DND-41 (cell line): ENCODE measurements around the gene MTA1.

Experiments
- ATAC-seq: fragments of 200-7000 bp; cut with Tn5 transposase; 3 replicates; pipeline ENCODE4 v1.9.1; 2021; ENCODE audit warnings: low read depth; ENCODE audit not compliant: insufficient read depth
- DNase-seq: peaks from one replicate; pipeline ENCODE4 v3.0.0-alpha.2; 2020
- H2AFZ ChIP-seq: 2 replicates; pipeline ENCODE4 v1.6.0; 2012; ENCODE audit warnings: low read depth, low read length
- H3K27ac ChIP-seq: 2 replicates; pipeline ENCODE4 v1.5.1; 2012; ENCODE audit warnings: low read length, inconsistent platforms
- H3K27me3 ChIP-seq: fragments of 200-600 bp; sonication (generic); 2 replicates; pipeline ENCODE4 v1.6.0; 2012; ENCODE audit warnings: low read length, mild to moderate bottlenecking, inconsistent platforms; ENCODE audit not compliant: insufficient read depth, poor library complexity
- H3K36me3 ChIP-seq: 2 replicates; pipeline ENCODE4 v1.5.1; 2012; ENCODE audit warnings: low read length, inconsistent platforms; ENCODE audit not compliant: insufficient read depth
- H3K4me1 ChIP-seq: 2 replicates; pipeline ENCODE4 v1.5.1; 2012; ENCODE audit warnings: mild to moderate bottlenecking, low read length; ENCODE audit not compliant: insufficient read depth
- H3K4me2 ChIP-seq: 2 replicates; pipeline ENCODE4 v1.6.0; 2012; ENCODE audit warnings: mild to moderate bottlenecking, moderate library complexity, low read length, inconsistent platforms; ENCODE audit not compliant: insufficient read depth
- H3K4me3 ChIP-seq, 2 experiments: fragments of 200-600 bp in 1 of 2; shearing (Covaris generic) in 1 of 2; 2 replicates each; pipeline ENCODE4 v1.5.1; 2012 to 2016; ENCODE audit warnings: inconsistent platforms in 2 of 2, low read length in 2 of 2, mild to moderate bottlenecking in 2 of 2, low read depth in 1 of 2, moderate library complexity in 1 of 2
- H3K79me2 ChIP-seq: 2 replicates; pipeline ENCODE4 v1.6.0; 2012; ENCODE audit warnings: low read length, inconsistent platforms; ENCODE audit not compliant: insufficient read depth
- H3K9ac ChIP-seq: 2 replicates; pipeline ENCODE4 v1.6.0; 2012; ENCODE audit warnings: low read depth, mild to moderate bottlenecking, inconsistent platforms, low read length, moderate library complexity
- H3K9me3 ChIP-seq: 2 replicates; pipeline ENCODE4 v1.5.1; 2012; ENCODE audit warnings: low read length, moderate library complexity, mild to moderate bottlenecking, inconsistent platforms; ENCODE audit not compliant: insufficient read depth, severe bottlenecking
- H4K20me1 ChIP-seq: 2 replicates; pipeline ENCODE4 v1.6.0; 2012; ENCODE audit warnings: low read length; ENCODE audit not compliant: insufficient read depth
- CTCF ChIP-seq: IDR thresholded peaks from 2 replicates; pipeline ENCODE4 v1.5.1; 2012; ENCODE audit warnings: borderline replicate concordance, low read length, moderate library complexity, mild to moderate bottlenecking; ENCODE audit not compliant: poor library complexity, severe bottlenecking; ENCODE audit errors: extremely low read depth
- EZH2 ChIP-seq: IDR thresholded peaks from 3 replicates; pipeline ENCODE4 v1.6.1; 2012; ENCODE audit warnings: borderline replicate concordance, low read depth, mild to moderate bottlenecking, moderate library complexity, low read length, inconsistent platforms; ENCODE audit not compliant: severe bottlenecking

The MTA1 gene

GRCh38 chr14:105508069-105508468 is 88.4 kb downstream of the MTA1 start:
- Histone ChIP-seq H3K9me3 (no peaks in the 10 kb centered on the region), H3K36me3 (no peaks in the 10 kb centered on the region), H3K4me1 (no peaks in the 10 kb centered on the region), H3K79me2 (no peaks in the 10 kb centered on the region), H3K27me3 (peaks cover 11% of the 10 kb centered on the region), H3K4me3 (no peak overlapping the region), H4K20me1 (peaks cover 3% of the 10 kb centered on the region; the same call in 1 of the 2 replicates), H2AFZ (no peak overlapping the region), H3K4me2 (no peak overlapping the region), H3K27ac (no peak overlapping the region), H3K9ac (no peak overlapping the region)
- DNase-seq (no peak), ATAC-seq (no peak)
- TF ChIP-seq CTCF (no peak), EZH2 (no peak)

GRCh38 chr14:105508601-105509000 is 89.0 kb downstream of the MTA1 start:
- Histone ChIP-seq H4K20me1 (peaks cover 3% of the 10 kb centered on the region; the same call in 1 of the 2 replicates), H3K4me2 (no peak overlapping the region), H3K27ac (no peak overlapping the region), H3K79me2 (no peaks in the 10 kb centered on the region), H3K36me3 (no peaks in the 10 kb centered on the region), H3K27me3 (peaks cover 11% of the 10 kb centered on the region), H3K4me1 (no peaks in the 10 kb centered on the region), H2AFZ (no peak overlapping the region), H3K4me3 (no peak overlapping the region), H3K9me3 (no peaks in the 10 kb centered on the region), H3K9ac (no peak overlapping the region)
- no peak for DNase-seq
- TF ChIP-seq CTCF: no peak
- TF ChIP-seq EZH2: no peak
- ATAC-seq: no peak

GRCh38 chr14:105517096-105517495 is 97.5 kb downstream of the MTA1 start:
- TF ChIP-seq EZH2 (no peak), CTCF (no peak)
- ATAC-seq: no peak

GRCh38 chr14:105519946-105520698 is 100.5 kb downstream of the MTA1 start:
- H3K79me2 ChIP-seq: no peaks in the 10 kb centered on the region

More at GRCh38 chr14:105517096-105517495, 97.5 kb downstream of the MTA1 start:
- Histone ChIP-seq H3K27me3 (peaks cover 4% of the 10 kb centered on the region), H3K4me3 (no peak overlapping the region), H3K9ac (no peak overlapping the region), H2AFZ (no peak overlapping the region), H3K9me3 (peaks cover 5% of the 10 kb centered on the region), H4K20me1 (no peaks in the 10 kb centered on the region), H3K4me1 (no peaks in the 10 kb centered on the region), H3K36me3 (no peaks in the 10 kb centered on the region), H3K79me2 (no peaks in the 10 kb centered on the region), H3K27ac (no peak overlapping the region), H3K4me2 (no peak overlapping the region)
- DNase-seq: no peak

More at GRCh38 chr14:105519946-105520698, 100.5 kb downstream of the MTA1 start:
- ATAC-seq: no peak
- TF ChIP-seq EZH2 (no peak), CTCF (no peak)
- Histone ChIP-seq H3K36me3 (no peaks in the 10 kb centered on the region), H3K27ac (no peak overlapping the region), H3K4me3 (no peak overlapping the region), H3K9ac (no peak overlapping the region), H4K20me1 (no peaks in the 10 kb centered on the region), H3K9me3 (peaks cover 5% of the 10 kb centered on the region), H2AFZ (no peak overlapping the region), H3K4me1 (no peaks in the 10 kb centered on the region), H3K4me2 (no peak overlapping the region), H3K27me3 (no peaks in the 10 kb centered on the region)
- no peak for DNase-seq
